Osteocyte (in vitro differentiated cells): Measurements from ENCODE around the gene ASNSD1. TPM values are rescaled to one million over a fixed set of nuclear protein-coding genes. Genes with fewer than 3 reads are reported as not detected.

Experiments
- DNase-seq: peaks from one replicate; pipeline ENCODE4 v3.0.0; 2021; ENCODE audit warnings: mixed read lengths; ENCODE audit not compliant: unreplicated experiment; ENCODE audit errors: extremely low spot score
- H3K27ac Mint-ChIP-seq: one replicate; pipeline ENCODE4 v1.8.0; 2021; ENCODE audit warnings: mild to moderate bottlenecking, mixed read lengths; ENCODE audit not compliant: unreplicated experiment
- H3K27me3 Mint-ChIP-seq: one replicate; pipeline ENCODE4 v1.8.0; 2021; ENCODE audit warnings: mixed read lengths; ENCODE audit not compliant: unreplicated experiment
- H3K36me3 Mint-ChIP-seq: one replicate; pipeline ENCODE4 v1.8.0; 2021; ENCODE audit warnings: mixed read lengths; ENCODE audit not compliant: unreplicated experiment
- H3K4me1 Mint-ChIP-seq: one replicate; pipeline ENCODE4 v1.8.0; 2021; ENCODE audit warnings: mixed read lengths; ENCODE audit not compliant: unreplicated experiment
- H3K4me3 Mint-ChIP-seq: one replicate; pipeline ENCODE4 v1.8.0; 2021; ENCODE audit warnings: mild to moderate bottlenecking, moderate library complexity, mixed read lengths; ENCODE audit not compliant: unreplicated experiment
- H3K9me3 Mint-ChIP-seq: one replicate; pipeline ENCODE4 v1.8.0; 2021; ENCODE audit warnings: mixed read lengths; ENCODE audit not compliant: unreplicated experiment
- total RNA-seq: library from RNA; stranded (reverse); gene quantifications from 2 replicates; pipeline ENCODE4 v1.2.1, GENCODE V29; 2021
- TF ChIP-seq, protein P1 (sequence below): fragments of 200-600 bp; sonication (generic); IDR thresholded peaks from 2 replicates; pipeline ENCODE4 v1.5.0; 2021; ENCODE audit warnings: antibody characterized with exemption, mild to moderate bottlenecking, moderate library complexity

ASNSD1 gene
- total RNA-seq, 1 donor from 2014 or later, result 46.0 TPM

DNA sequence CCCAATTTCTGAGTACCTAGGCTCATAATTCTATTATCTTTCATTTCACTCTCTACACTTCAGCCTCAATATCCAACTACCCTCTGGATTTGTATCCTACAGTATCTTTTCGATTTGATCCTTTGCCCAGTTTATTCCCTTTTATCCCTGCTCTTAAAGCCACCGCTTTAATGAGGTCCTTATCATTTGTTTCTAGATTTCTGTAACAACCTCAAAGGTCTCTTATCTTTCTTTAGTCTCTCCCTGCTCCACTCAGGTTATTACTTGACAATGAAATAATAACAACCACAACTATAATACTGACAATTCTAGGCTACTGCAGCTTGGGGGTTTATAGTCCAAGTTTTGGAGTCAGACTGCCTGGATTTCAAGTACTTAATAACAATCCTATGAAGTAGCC lies 25.9 kb upstream of the ASNSD1 start:
- H3K9me3 Mint-ChIP-seq, result no peaks in the 10 kb centered on the region
- H3K4me3 Mint-ChIP-seq, result no peak overlapping the region
- no peak overlapping the region for H3K27ac Mint-ChIP-seq
- no peaks in the 10 kb centered on the region for H3K27me3 Mint-ChIP-seq
- peaks cover 4% of the 10 kb centered on the region for H3K4me1 Mint-ChIP-seq
- H3K36me3 Mint-ChIP-seq, result no peaks in the 10 kb centered on the region
- DNase-seq, result no peak
- TF ChIP-seq, protein P1, sequence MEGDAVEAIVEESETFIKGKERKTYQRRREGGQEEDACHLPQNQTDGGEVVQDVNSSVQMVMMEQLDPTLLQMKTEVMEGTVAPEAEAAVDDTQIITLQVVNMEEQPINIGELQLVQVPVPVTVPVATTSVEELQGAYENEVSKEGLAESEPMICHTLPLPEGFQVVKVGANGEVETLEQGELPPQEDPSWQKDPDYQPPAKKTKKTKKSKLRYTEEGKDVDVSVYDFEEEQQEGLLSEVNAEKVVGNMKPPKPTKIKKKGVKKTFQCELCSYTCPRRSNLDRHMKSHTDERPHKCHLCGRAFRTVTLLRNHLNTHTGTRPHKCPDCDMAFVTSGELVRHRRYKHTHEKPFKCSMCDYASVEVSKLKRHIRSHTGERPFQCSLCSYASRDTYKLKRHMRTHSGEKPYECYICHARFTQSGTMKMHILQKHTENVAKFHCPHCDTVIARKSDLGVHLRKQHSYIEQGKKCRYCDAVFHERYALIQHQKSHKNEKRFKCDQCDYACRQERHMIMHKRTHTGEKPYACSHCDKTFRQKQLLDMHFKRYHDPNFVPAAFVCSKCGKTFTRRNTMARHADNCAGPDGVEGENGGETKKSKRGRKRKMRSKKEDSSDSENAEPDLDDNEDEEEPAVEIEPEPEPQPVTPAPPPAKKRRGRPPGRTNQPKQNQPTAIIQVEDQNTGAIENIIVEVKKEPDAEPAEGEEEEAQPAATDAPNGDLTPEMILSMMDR, result no peak

DNA sequence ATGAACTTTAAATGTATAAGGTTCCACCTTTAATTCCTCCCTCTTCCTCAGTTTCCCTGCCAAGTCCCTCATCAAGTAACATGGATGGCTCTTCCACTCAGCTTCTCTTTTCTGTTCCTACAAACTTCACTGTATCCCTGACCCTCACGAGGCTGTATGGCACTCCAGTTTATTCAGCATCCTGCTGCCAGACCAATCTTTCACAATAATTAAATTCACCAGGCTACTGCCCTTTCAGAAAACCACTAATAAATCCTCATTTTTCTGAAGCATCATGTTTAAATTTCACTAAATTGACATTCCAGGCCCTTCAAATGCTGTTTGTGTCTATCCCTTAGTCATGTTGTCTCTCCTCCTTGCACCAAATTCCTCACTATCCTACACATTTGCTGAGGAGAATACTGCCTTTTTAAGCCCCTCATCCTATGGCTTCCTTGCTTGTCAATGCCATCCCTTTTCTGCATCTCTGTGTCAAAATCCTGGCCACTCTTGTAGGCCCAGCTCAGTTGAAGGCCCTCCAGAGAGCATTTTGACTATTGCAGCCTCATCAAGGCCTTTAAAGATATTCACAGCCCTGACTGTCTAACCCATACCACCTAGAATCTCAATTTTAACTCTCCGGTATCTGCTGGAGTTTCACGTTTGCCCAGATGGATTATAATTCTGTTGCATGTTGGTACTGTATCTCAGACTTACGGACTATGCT lies 22.8 kb upstream of the ASNSD1 start:
- TF ChIP-seq, protein P1, result no peak
- no peaks in the 10 kb centered on the region for H3K9me3 Mint-ChIP-seq
- no peak overlapping the region for H3K4me3 Mint-ChIP-seq
- H3K36me3 Mint-ChIP-seq, result no peaks in the 10 kb centered on the region
- no peaks in the 10 kb centered on the region for H3K4me1 Mint-ChIP-seq
- no peaks in the 10 kb centered on the region for H3K27me3 Mint-ChIP-seq
- no peak for DNase-seq
- no peak overlapping the region for H3K27ac Mint-ChIP-seq

DNA sequence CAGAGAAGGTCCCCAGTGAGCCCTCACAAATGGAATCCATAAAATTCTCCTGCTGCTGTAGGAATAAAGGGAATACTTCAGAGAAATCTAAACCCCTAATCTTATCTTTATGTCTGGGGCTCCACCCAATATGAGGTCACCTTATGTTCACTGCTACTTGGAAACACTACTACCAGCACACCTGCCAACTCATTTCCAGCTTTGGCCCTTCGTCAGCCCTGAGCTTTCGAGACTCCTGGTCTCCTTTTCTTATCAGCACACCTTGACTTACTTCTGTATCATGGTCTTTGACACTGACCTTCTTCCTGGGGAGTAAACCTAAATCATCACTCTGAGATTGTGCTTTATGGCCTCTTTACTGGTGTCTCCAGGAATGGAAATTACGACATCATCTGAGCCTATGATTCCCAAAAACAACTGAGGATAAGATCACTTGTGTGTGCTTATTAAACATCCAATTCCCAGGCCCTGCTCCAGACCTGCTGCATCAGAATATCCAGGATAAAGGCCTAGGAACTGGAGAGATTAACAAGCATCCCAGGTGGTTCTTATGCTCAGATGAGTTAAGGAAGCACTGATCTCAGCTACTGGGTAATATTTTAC lies 22.2 kb upstream of the ASNSD1 start:
- Mint-ChIP-seq H3K36me3 (no peaks in the 10 kb centered on the region), H3K27me3 (no peaks in the 10 kb centered on the region), H3K4me1 (no peaks in the 10 kb centered on the region), H3K9me3 (no peaks in the 10 kb centered on the region), H3K27ac (no peak overlapping the region), H3K4me3 (no peak overlapping the region)
- TF ChIP-seq, protein P1, result no peak
- DNase-seq, result no peak

DNA sequence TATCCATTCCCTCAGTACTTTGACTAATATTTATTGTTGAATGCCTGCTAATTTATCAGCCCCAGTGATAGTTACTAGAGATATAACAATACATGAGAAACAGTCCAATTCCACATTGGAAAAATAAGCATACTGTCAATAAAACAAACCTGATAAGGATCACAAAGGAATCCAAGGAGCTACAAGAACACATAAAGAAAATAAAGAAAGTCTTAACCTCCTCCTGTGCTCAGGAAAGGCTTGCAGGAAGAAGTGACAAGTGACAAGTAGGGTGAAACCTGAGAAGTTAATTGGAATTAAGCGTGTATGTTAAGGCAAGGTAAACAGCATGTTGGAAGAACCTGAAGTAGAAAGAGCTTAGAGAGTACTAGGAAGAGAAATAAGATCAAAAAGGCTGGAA lies 20.3 kb upstream of the ASNSD1 start:
- H3K9me3 Mint-ChIP-seq, result no peaks in the 10 kb centered on the region
- H3K27me3 Mint-ChIP-seq, result peaks cover 2% of the 10 kb centered on the region
- no peak overlapping the region for H3K27ac Mint-ChIP-seq
- TF ChIP-seq, protein P1, result no peak
- H3K36me3 Mint-ChIP-seq, result no peaks in the 10 kb centered on the region
- DNase-seq, result no peak
- no peaks in the 10 kb centered on the region for H3K4me1 Mint-ChIP-seq
- no peak overlapping the region for H3K4me3 Mint-ChIP-seq

DNA sequence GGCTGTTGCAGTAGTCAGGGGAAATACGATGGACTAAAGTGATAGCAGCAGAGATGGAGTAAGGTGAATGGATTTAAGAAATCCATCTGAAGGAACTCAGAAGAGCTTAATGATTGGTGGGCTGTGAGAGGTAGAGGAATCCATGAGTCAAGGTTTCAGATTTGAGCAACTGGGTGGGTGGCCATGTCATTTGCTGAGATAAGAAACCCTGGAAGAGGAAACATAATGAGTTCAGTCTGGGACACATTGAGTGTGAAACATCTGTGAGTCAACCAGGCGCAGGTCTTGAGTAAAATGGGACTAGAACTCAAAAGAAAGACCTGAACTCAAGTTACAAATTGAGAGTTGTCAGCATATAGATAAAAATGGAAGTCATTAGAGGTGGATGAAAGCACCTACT lies 19.7 kb upstream of the ASNSD1 start:
- no peak overlapping the region for H3K27ac Mint-ChIP-seq

More for the DNA sequence above, 19.7 kb upstream of the ASNSD1 start:
- DNase-seq, result no peak
- Mint-ChIP-seq H3K4me1 (no peaks in the 10 kb centered on the region), H3K9me3 (no peaks in the 10 kb centered on the region), H3K27me3 (peaks cover 5% of the 10 kb centered on the region), H3K4me3 (no peak overlapping the region), H3K36me3 (no peaks in the 10 kb centered on the region)
- TF ChIP-seq, protein P1, result no peak
